Measurements from ENCODE around the gene NRM. TPM values are rescaled to one million over a fixed set of nuclear protein-coding genes. Genes with fewer than 3 reads are reported as not detected.
A peak's percentile ranks its signal among the peaks of the same experiment; 100 is the strongest.

The NRM gene
- total RNA-seq, 2 experiments from 2014 or later = 18.6 to 36.7 TPM

- H3K36me3 ChIP-seq (ENCODE audit: insufficient read depth, low read length) = peaks cover 20% of the 10 kb centered on the region
- intact Hi-C loops (cut with micrococcal nuclease; ENCODE audit: unreplicated experiment) = loop anchor here (5.0 to 10.0 kb wide), 2 partner anchors 72 to 806 kb away; partner anchors contain the start of genes MICB, MRPS18B and PPP1R10
- no peak overlapping the region for H2AFZ ChIP-seq (ENCODE audit: low read length)
- H3K27ac ChIP-seq (ENCODE audit: low read depth, low read length, poor library complexity, severe bottlenecking) = peak overlapping the region; percentile 95
- POLR2A ChIA-PET = interaction anchor here (0.7 to 6.3 kb wide), 6 partner anchors 9 to 43 kb away, joined by 3 to 71 read pairs (median 4); partner anchors contain the start of genes DHX16, MDC1 and TUBB
- H4K20me1 ChIP-seq (ENCODE audit: insufficient read depth, low read length) = peaks cover 5% of the 10 kb centered on the region; the same call in 1 of the 2 replicates
- no peak for TF ChIP-seq EZH2phosphoT487 (IDR thresholded peaks at IDR 0.05; ENCODE audit: borderline replicate concordance, low read depth, low read length)
- no peak; the same call in 1 of the 2 replicates for TF ChIP-seq CTCF (conservative IDR thresholded peaks at IDR 0.05; ENCODE audit: low read length)
- peak overlapping the region; percentile 99 for H3K4me2 ChIP-seq (ENCODE audit: low read length)
- BruUV-seq (replicated peaks) = no TSS peak
- H3K9me2 ChIP-seq (ENCODE audit: insufficient read depth, low read length) = no peaks in the 10 kb centered on the region
- H3K4me1 ChIP-seq (ENCODE audit: insufficient read depth, low read length, poor library complexity, severe bottlenecking) = peaks cover 38% of the 10 kb centered on the region
- H3K9me3 ChIP-seq (ENCODE audit: low read length) = no peaks in the 10 kb centered on the region
- CTCF ChIA-PET (ENCODE audit: unreplicated experiment) = interaction anchor here (0.6 to 1.6 kb wide), 7 partner anchors 10 to 42 kb away, joined by 3 to 5 read pairs (median 3); partner anchors contain the start of genes DHX16 and MDC1
- DNase-seq (ENCODE audit: low spot score) = peak; percentile 46
- peaks cover 56% of the 10 kb centered on the region for H3K79me2 ChIP-seq (ENCODE audit: insufficient read depth, low read depth, low read length)
- peak overlapping the region; percentile 95 for H3K4me3 ChIP-seq (ENCODE audit: low read depth, low read length, poor library complexity, severe bottlenecking)
Observed at GRCh38 chr6:30689022-30689865, 1.5 kb downstream of the NRM start.

- Histone ChIP-seq H3K36me3 (ENCODE audit: insufficient read depth, low read length) (peaks cover 26% of the 10 kb centered on the region), H3K4me3 (ENCODE audit: low read depth, low read length, poor library complexity, severe bottlenecking) (peak overlapping the region; percentile 95), H3K4me2 (ENCODE audit: low read length) (peak overlapping the region; percentile 99), H3K79me2 (ENCODE audit: insufficient read depth, low read depth, low read length) (peaks cover 63% of the 10 kb centered on the region), H3K4me1 (ENCODE audit: insufficient read depth, low read length, poor library complexity, severe bottlenecking) (peaks cover 38% of the 10 kb centered on the region), H3K27ac (ENCODE audit: low read depth, low read length, poor library complexity, severe bottlenecking) (peak overlapping the region; percentile 95), H4K20me1 (ENCODE audit: insufficient read depth, low read length) (peaks cover 5% of the 10 kb centered on the region; the same call in 1 of the 2 replicates), H3K9me3 (ENCODE audit: low read length) (no peaks in the 10 kb centered on the region), H3K9me2 (ENCODE audit: insufficient read depth, low read length) (no peaks in the 10 kb centered on the region), H2AFZ (ENCODE audit: low read length) (no peak overlapping the region)
- BruUV-seq (replicated peaks) = no TSS peak
- ChIA-PET POLR2A (interaction anchor here (0.7 to 6.3 kb wide), 6 partner anchors 8 to 42 kb away, joined by 3 to 71 read pairs (median 4); partner anchors contain the start of genes DHX16, MDC1 and TUBB), CTCF (ENCODE audit: unreplicated experiment) (interaction anchor here (0.7 to 1.6 kb wide), 5 partner anchors 9 to 42 kb away, joined by 3 to 5 read pairs (median 5); partner anchors contain the start of genes DHX16 and MDC1)
- DNase-seq (ENCODE audit: low spot score) = peak; percentile 82
- TF ChIP-seq CTCF (conservative IDR thresholded peaks at IDR 0.05; ENCODE audit: low read length) (peak; percentile 62), EZH2phosphoT487 (IDR thresholded peaks at IDR 0.05; ENCODE audit: borderline replicate concordance, low read depth, low read length) (no peak)
- intact Hi-C loops (cut with micrococcal nuclease; ENCODE audit: unreplicated experiment) = loop anchor here (1.0 to 10.0 kb wide), 4 partner anchors 9 to 806 kb away; partner anchors contain the start of genes MDC1, MICB, MRPS18B and PPP1R10
Observed at GRCh38 chr6:30688569-30688968, 2.2 kb downstream of the NRM start.
